Stomach (tissue), 9 donors: ENCODE data around the gene GRIN3A. TPM values are rescaled to one million over a fixed set of nuclear protein-coding genes. Genes with fewer than 3 reads are reported as not detected.

Experiments used
- DNase-seq, 2 donors: peaks; one replicate each; pipeline versions ENCODE4 v3.0.0 to v3.0.0-alpha.2; 2013 to 2019
- H3K27ac ChIP-seq, 5 donors: fragments of 200-600 bp in 4 of 5; sonication (generic) in 4 of 5; one replicate each; pipeline ENCODE4 v1.5.1; 2013 to 2019; ENCODE audit warnings: mild to moderate bottlenecking in 1 of 5, moderate library complexity in 1 of 5
- H3K27me3 ChIP-seq, 3 donors: fragments of 200-600 bp; sonication (generic); one replicate each; pipeline ENCODE4 v1.5.1; 2017 to 2019; ENCODE audit warnings: mixed run types in 1 of 3
- H3K36me3 ChIP-seq, 4 donors: fragments of 200-600 bp; sonication (generic); 1 replicate in 3 of 4; 2 replicates in 1 of 4; pipeline ENCODE4 v1.5.1; 2016 to 2019
- H3K4me1 ChIP-seq, 4 donors: fragments of 200-600 bp; sonication (generic); one replicate each; pipeline ENCODE4 v1.5.1; 2016 to 2019
- H3K4me3 ChIP-seq, 4 donors: fragments of 200-600 bp; sonication (generic) in 3 of 4; one replicate each; pipeline ENCODE4 v1.5.1; 2016 to 2019; ENCODE audit warnings: mild to moderate bottlenecking in 1 of 4
- H3K9me3 ChIP-seq, 4 donors: fragments of 200-600 bp; sonication (generic); one replicate each; pipeline ENCODE4 v1.5.1; 2016 to 2019
- EP300 ChIP-seq: sonication (generic); formaldehyde crosslinking; IDR thresholded peaks from one replicate; pipeline ENCODE4 v1.6.1; 2017; ENCODE audit warnings: antibody characterized with exemption
- POLR2A ChIP-seq, 4 donors: fragments of 450-650 bp; IDR thresholded peaks; one replicate each; pipeline ENCODE4 v1.6.1; 2016; ENCODE audit warnings: antibody characterized with exemption in 4 of 4, control low read depth in 2 of 4, mild to moderate bottlenecking in 1 of 4, moderate library complexity in 1 of 4
- POLR2AphosphoS5 ChIP-seq, 3 donors: sonication (generic); formaldehyde crosslinking; IDR thresholded peaks; one replicate each; pipeline ENCODE4 v1.6.1; 2016; ENCODE audit warnings: antibody characterized with exemption in 3 of 3
- WGBS, 5 donors: extraction: QIAGEN DNeasy Blood & Tissue Kit in 3 of 5; methylation state at CpG; one replicate each; pipeline versions ENCODE4 v1.1.5 to v1.1.7; 2013 to 2018; 5-methylcytosine and 5-hydroxymethylcytosine counted together
- intact Hi-C: fragments of 100-400 bp; cut with DNase I; formaldehyde crosslinking; loops from one replicate; pipeline ENCODE4 v1.15.1; 2023; ENCODE audit warnings: low total_unique reads
- polyA plus RNA-seq, 3 donors: library from polyadenylated mRNA; stranded (reverse); fragments of 200-250 nt; gene quantifications; one replicate each; pipeline ENCODE4 v1.2.3, GENCODE V29; 2013
- total RNA-seq, 5 donors: library from RNA; depleted of rRNA; stranded (reverse); fragments of >200 nt; gene quantifications; one replicate each; pipeline versions ENCODE4 v1.1.0 to v1.2.3, GENCODE V29; 2014 to 2016
- TF ChIP-seq, protein P1 (sequence below), 7 experiments: fragments of 450-650 bp in 4 of 7; fragments of 200-600 bp in 3 of 7; sonication (generic) in 3 of 7; IDR thresholded peaks; one replicate each; pipeline ENCODE4 v1.5.1; 2016 to 2019; ENCODE audit warnings: antibody characterized with exemption in 7 of 7, control low read depth in 2 of 7, mild to moderate bottlenecking in 1 of 7
- donor health status: healthy with polysubstance abuse.
- donor health status: Bipolar disorder and iron deficiency.
- donor health status: healthy.

GRIN3A gene
- total and polyA plus RNA-seq, 8 donors: 0.18 TPM; not detected in 7

GRCh38 chr9:101675341-101675740, 63.1 kb downstream of the GRIN3A start:
- Histone ChIP-seq H3K27me3 (no peaks in the 10 kb centered on the region), H3K9me3 (no peaks in the 10 kb centered on the region), H3K4me1 (peaks cover 0 to 6% (median 2%) of the 10 kb centered on the region in 4 donors), H3K27ac (no peak overlapping the region), H3K4me3 (no peak overlapping the region), H3K36me3 (no peaks in the 10 kb centered on the region)
- TF ChIP-seq, protein P1, sequence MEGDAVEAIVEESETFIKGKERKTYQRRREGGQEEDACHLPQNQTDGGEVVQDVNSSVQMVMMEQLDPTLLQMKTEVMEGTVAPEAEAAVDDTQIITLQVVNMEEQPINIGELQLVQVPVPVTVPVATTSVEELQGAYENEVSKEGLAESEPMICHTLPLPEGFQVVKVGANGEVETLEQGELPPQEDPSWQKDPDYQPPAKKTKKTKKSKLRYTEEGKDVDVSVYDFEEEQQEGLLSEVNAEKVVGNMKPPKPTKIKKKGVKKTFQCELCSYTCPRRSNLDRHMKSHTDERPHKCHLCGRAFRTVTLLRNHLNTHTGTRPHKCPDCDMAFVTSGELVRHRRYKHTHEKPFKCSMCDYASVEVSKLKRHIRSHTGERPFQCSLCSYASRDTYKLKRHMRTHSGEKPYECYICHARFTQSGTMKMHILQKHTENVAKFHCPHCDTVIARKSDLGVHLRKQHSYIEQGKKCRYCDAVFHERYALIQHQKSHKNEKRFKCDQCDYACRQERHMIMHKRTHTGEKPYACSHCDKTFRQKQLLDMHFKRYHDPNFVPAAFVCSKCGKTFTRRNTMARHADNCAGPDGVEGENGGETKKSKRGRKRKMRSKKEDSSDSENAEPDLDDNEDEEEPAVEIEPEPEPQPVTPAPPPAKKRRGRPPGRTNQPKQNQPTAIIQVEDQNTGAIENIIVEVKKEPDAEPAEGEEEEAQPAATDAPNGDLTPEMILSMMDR (IDR thresholded peaks at IDR 0.05): no peak
- no peak for TF ChIP-seq POLR2A (IDR thresholded peaks at IDR 0.05)
- no peak for TF ChIP-seq POLR2AphosphoS5 (IDR thresholded peaks at IDR 0.05)
- no peak for TF ChIP-seq EP300
- DNase-seq: no peak
- intact Hi-C loops: no loop called here
- 42 to 53% (median 45%) methylated on average over 1 of the region's 1 CpG for WGBS, 5 donors

- WGBS, 5 donors: 52 to 86% (median 72%) methylated on average over 1 of the region's 1 CpG
- H3K9me3 ChIP-seq: no peaks in the 10 kb centered on the region
Measured at GRCh38 chr9:101674165-101674564, 64.3 kb downstream of the GRIN3A start.

GRCh38 chr9:101673642-101674041, 64.8 kb downstream of the GRIN3A start:
- intact Hi-C loops: no loop called here
- peaks cover 0 to 6% (median 2%) of the 10 kb centered on the region in 4 donors for H3K4me1 ChIP-seq
- H3K27ac ChIP-seq: no peak overlapping the region
- H3K4me3 ChIP-seq: no peak overlapping the region
- H3K9me3 ChIP-seq: no peaks in the 10 kb centered on the region
- WGBS, 5 donors: 44 to 85% (median 66%) methylated on average over 2 of the region's 2 CpGs
- H3K27me3 ChIP-seq: no peaks in the 10 kb centered on the region
- no peaks in the 10 kb centered on the region for H3K36me3 ChIP-seq
- DNase-seq: peak in 1 of 2 donors; percentile 23
- TF ChIP-seq EP300: no peak
- TF ChIP-seq POLR2A (IDR thresholded peaks at IDR 0.05): no peak
- TF ChIP-seq, protein P1 (IDR thresholded peaks at IDR 0.05): no peak
- no peak for TF ChIP-seq POLR2AphosphoS5 (IDR thresholded peaks at IDR 0.05)

More at GRCh38 chr9:101674165-101674564, 64.3 kb downstream of the GRIN3A start:
- Histone ChIP-seq H3K27ac (no peak overlapping the region), H3K27me3 (no peaks in the 10 kb centered on the region), H3K36me3 (no peaks in the 10 kb centered on the region), H3K4me1 (peaks cover 0 to 6% (median 2%) of the 10 kb centered on the region in 4 donors), H3K4me3 (no peak overlapping the region)
- no peak for DNase-seq
- no peak for TF ChIP-seq POLR2A (IDR thresholded peaks at IDR 0.05)
- no peak for TF ChIP-seq POLR2AphosphoS5 (IDR thresholded peaks at IDR 0.05)
- TF ChIP-seq, protein P1 (IDR thresholded peaks at IDR 0.05): no peak
- no peak for TF ChIP-seq EP300
- intact Hi-C loops: no loop called here

DNA sequence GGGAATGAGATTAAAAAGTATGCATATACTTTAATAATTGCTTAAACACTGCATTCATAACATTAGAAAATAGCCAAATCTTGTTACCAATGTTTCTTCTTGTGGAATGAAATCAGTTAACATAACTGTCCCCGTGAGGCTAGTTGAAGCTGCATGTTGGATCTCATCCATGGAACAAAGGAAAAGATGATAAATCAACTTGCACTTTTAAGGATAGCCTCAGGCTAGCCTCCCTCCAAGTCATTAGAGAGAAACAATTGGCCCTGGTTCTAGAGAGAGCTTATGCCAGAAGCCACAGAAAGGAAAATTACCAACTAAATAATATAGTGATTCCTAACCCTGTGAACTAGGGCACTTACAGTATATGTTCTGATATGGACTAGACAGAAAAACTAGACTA, 66.9 kb downstream of the GRIN3A start:
- Histone ChIP-seq H3K27ac (no peak overlapping the region), H3K9me3 (no peaks in the 10 kb centered on the region), H3K27me3 (no peaks in the 10 kb centered on the region), H3K4me3 (no peak overlapping the region), H3K36me3 (no peaks in the 10 kb centered on the region), H3K4me1 (peaks cover 0 to 6% (median 2%) of the 10 kb centered on the region in 4 donors)
- WGBS, 5 donors: 38 to 58% (median 52%) methylated on average over 1 of the region's 1 CpG
- no peak for TF ChIP-seq POLR2A (IDR thresholded peaks at IDR 0.05)
- TF ChIP-seq EP300: no peak
- TF ChIP-seq, protein P1 (IDR thresholded peaks at IDR 0.05): no peak
- no peak for TF ChIP-seq POLR2AphosphoS5 (IDR thresholded peaks at IDR 0.05)
- intact Hi-C loops: no loop called here
- peak in 1 of 2 donors; percentile 13 for DNase-seq
